ENCODE measurements around the gene PDE6G.

DNA sequence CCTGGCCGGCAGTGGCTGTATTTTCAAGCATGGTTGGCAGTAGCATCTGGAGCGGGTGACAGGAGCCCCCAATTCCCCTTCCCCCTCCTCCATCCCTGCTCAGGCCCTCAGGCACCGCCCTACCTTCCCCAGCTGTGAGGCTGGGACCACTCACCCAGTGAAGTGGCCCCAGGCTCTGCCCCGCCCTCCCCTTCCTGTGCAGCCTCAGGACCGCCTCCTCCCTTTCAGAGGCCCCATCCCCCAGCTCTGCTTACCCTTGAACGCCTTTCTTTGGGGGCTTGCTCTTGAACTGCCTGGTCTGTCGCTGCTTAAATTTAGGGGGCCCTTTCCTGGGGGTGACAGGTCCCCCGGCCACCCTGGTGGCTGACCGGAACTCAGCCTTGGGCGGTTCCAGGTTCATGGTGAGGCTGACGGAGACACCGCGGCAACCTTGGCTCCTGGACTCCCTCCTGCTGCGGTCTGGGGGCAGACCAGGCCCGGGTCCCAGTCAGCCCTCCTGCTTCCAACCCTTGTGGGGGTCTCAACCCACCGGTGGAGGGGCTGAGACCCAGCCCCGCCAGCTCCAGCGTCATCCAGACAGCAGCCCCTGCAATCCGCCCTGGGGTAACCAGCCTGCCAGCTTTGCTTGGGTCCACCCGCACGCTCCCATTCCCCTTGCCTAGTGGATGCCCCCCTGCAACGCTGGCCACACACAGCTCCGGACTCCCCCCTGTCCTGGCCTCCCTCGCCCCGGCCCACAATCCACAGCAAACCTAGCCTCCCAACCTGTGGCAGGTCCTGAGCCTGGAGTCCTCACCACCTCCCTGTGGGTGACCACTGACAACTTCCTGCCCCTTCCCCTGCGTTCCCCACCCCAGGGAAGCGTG lies 3.2 kb downstream of the PDE6G start:
- TF ChIP-seq, protein P1, sequence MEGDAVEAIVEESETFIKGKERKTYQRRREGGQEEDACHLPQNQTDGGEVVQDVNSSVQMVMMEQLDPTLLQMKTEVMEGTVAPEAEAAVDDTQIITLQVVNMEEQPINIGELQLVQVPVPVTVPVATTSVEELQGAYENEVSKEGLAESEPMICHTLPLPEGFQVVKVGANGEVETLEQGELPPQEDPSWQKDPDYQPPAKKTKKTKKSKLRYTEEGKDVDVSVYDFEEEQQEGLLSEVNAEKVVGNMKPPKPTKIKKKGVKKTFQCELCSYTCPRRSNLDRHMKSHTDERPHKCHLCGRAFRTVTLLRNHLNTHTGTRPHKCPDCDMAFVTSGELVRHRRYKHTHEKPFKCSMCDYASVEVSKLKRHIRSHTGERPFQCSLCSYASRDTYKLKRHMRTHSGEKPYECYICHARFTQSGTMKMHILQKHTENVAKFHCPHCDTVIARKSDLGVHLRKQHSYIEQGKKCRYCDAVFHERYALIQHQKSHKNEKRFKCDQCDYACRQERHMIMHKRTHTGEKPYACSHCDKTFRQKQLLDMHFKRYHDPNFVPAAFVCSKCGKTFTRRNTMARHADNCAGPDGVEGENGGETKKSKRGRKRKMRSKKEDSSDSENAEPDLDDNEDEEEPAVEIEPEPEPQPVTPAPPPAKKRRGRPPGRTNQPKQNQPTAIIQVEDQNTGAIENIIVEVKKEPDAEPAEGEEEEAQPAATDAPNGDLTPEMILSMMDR (IDR thresholded peaks at IDR 0.05) = no peak
- TF ChIP-seq EZH2 (IDR thresholded peaks at IDR 0.05; ENCODE audit: borderline replicate concordance, insufficient read depth, low read depth, low read length, poor library complexity, severe bottlenecking) = no peak
